SK-N-MC (cell line): Measurements from ENCODE around the gene NKIRAS2.
"Not testable (repeated sequence)": the region's sequence is repeated elsewhere in the genome, so short reads cannot be mapped to it uniquely, and the experiment has no call there.

ENCODE experiments used
- DNase-seq: peaks from one replicate; pipeline ENCODE4 v3.0.0-alpha.2; 2011; ENCODE audit warnings: low read depth, low spot score
- H3K27ac ChIP-seq: fragments of 200-600 bp; sonication (generic); 2 replicates; pipeline ENCODE4 v1.5.1; 2016; ENCODE audit warnings: mixed run types
- H3K36me3 ChIP-seq: fragments of 200-600 bp; sonication (generic); 2 replicates; pipeline ENCODE4 v1.6.1; 2017; ENCODE audit warnings: antibody characterized with exemption, low read length, mixed read lengths; ENCODE audit not compliant: insufficient read depth
- H3K4me3 ChIP-seq: fragments of 200-600 bp; sonication (generic); 2 replicates; pipeline ENCODE4 v1.5.1; 2016
- H3K9ac ChIP-seq: fragments of 200-600 bp; sonication (generic); 2 replicates; pipeline ENCODE4 v1.8.0; 2017; ENCODE audit warnings: mixed run types, mixed read lengths; ENCODE audit not compliant: insufficient read length
- H3K9me3 ChIP-seq: fragments of 200-600 bp; sonication (generic); 2 replicates; pipeline ENCODE4 v1.6.1; 2017; ENCODE audit warnings: low read depth, mild to moderate bottlenecking, antibody characterized with exemption, low read length, moderate library complexity, mixed read lengths
- EZH2 ChIP-seq: fragments of 200-600 bp; sonication (generic); IDR thresholded peaks from one replicate; pipeline ENCODE4 v1.6.1; 2017; ENCODE audit warnings: antibody characterized with exemption
- FOXP2 ChIP-seq: optimal IDR thresholded peaks from 2 replicates; pipeline ENCODE3; 2011; ENCODE audit warnings: mild to moderate bottlenecking, moderate library complexity; ENCODE audit not compliant: insufficient read depth; ENCODE audit errors: extremely low read length, control extremely low read depth
- POLR2AphosphoS5 ChIP-seq: IDR thresholded peaks from 2 replicates; pipeline ENCODE4 v1.6.1; 2012; ENCODE audit warnings: mild to moderate bottlenecking, low read depth, low read length, borderline replicate concordance

Gene NKIRAS2

DNA sequence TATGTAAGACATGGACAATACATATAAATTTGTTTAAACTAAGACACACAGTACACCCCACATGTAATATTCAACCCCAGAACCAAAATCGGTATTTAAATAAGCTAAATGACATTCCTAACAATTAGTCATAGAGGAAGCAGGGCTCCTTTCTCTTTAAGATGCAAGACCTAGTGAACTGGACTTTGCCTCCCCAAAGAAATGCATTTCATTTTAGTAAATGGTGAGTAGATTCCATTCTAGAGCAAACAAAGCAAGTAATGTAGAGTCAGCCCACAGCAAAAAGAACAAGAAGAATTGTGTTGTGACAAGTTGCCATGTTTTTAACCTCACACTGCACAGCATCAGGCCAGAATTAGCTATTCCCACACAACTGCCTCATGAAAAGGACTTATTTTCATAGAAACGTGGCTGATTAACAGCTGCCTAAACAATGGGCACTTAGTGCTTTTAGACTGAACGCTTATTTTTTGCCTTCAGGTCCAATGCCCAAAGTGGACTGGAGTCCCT lies 17.0 kb upstream of the NKIRAS2 start:
- Histone ChIP-seq H3K4me3 (no peak overlapping the region), H3K36me3 (peaks cover 54% of the 10 kb centered on the region), H3K9me3 (no peaks in the 10 kb centered on the region), H3K27ac (peak overlapping the region; percentile 50), H3K9ac (no peak overlapping the region)
- no peak for TF ChIP-seq FOXP2
- no peak for TF ChIP-seq POLR2AphosphoS5
- TF ChIP-seq EZH2 = no peak
- DNase-seq = no peak

DNA sequence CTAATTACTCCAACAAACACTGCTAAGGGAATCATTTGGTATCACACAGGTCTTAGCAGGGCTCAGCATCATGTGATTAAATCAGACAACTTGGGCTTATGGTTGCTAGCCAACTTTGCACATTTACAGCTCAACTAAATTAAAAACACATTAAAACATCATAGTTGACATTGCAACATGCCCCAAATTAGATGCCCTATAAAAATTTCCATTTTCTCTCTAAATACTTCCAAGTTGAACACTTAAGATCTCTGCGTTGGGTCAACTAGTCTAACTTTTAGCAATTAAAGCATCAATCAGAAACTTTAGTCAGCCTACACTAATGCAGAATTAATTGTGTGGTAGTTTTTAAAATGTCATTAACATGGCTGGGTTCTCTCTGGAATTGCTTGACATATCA lies 14.7 kb upstream of the NKIRAS2 start:
- DNase-seq = no peak
- peak overlapping the region; percentile 64 for H3K27ac ChIP-seq
- H3K9me3 ChIP-seq = no peaks in the 10 kb centered on the region
- no peak for TF ChIP-seq POLR2AphosphoS5
- TF ChIP-seq FOXP2 = no peak
- no peak for TF ChIP-seq EZH2
- peaks cover 49% of the 10 kb centered on the region for H3K36me3 ChIP-seq
- no peak overlapping the region for H3K4me3 ChIP-seq
- no peak overlapping the region for H3K9ac ChIP-seq

DNA sequence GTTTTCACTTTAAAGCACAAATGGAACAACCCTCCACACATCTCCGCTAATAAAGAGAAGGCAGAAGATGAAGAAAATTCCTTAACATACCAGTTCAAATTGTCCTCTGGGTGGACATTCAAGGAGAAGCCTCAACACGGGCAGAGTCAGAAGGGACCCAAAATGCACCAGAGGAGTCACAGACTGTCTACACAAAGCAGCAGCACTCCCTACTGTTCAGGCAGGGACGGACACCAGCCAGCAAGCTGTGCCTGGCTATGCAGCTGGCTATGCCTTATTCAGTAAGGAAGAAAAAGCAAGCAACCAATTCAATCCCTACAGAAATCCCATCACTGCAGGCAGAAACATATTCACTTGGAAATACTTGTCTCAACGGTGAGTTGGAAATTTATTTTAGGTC lies 10.7 kb upstream of the NKIRAS2 start:
- Histone ChIP-seq H3K9me3 (no peaks in the 10 kb centered on the region), H3K4me3 (no peak overlapping the region), H3K9ac (no peak overlapping the region), H3K36me3 (peaks cover 31% of the 10 kb centered on the region), H3K27ac (no peak overlapping the region)
- no peak for DNase-seq
- TF ChIP-seq FOXP2 (no peak), EZH2 (no peak), POLR2AphosphoS5 (no peak)

GRCh38 chr17:42010266-42010680 lies 9.6 kb upstream of the NKIRAS2 start:
- H3K27ac ChIP-seq, DNase-seq, H3K9ac ChIP-seq, H3K4me3 ChIP-seq, H3K9me3 ChIP-seq: not testable (repeated sequence)
- H3K36me3 ChIP-seq = peaks cover 31% of the 10 kb centered on the region

DNA sequence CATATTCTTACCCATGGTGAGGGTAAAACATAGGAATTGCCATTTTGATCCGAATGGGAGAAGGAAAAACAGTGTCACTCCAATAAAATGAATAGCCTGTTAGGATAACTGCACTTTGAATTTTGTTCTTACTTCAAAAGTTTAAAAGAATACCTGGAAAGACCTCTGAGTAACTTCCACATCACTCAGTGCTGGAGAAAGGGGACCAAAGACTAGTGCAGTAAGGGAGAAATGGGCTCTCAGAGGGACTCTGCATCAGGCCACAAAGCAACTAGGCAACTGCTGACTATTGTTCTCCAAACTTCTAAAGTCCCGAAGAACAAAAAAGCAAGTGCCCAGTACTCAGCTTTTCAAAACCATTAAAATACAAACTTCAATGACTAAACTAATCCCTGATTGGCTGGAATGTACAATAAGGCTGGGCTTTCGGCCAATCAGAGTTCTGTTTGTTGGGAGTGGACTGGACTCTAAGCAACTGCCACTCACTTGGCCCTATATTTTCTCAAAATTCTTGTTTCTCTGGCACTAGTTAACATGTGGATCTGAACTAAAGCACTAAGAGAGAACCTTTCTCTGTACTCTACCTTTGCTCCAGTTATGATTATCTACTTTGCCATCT lies 8.9 kb upstream of the NKIRAS2 start:
- Histone ChIP-seq H3K36me3 (peaks cover 31% of the 10 kb centered on the region), H3K27ac (peak overlapping the region; percentile 61; the same call in 1 of the 2 replicates), H3K9ac (no peak overlapping the region), H3K9me3 (no peaks in the 10 kb centered on the region), H3K4me3 (no peak overlapping the region)
- no peak for DNase-seq
- TF ChIP-seq POLR2AphosphoS5 (no peak), EZH2 (no peak), FOXP2 (no peak)

GRCh38 chr17:42012363-42012762 lies 7.5 kb upstream of the NKIRAS2 start:
- not testable (repeated sequence) for H3K4me3 ChIP-seq, DNase-seq, H3K27ac ChIP-seq, H3K9me3 ChIP-seq, H3K9ac ChIP-seq
- H3K36me3 ChIP-seq = peaks cover 29% of the 10 kb centered on the region

DNA sequence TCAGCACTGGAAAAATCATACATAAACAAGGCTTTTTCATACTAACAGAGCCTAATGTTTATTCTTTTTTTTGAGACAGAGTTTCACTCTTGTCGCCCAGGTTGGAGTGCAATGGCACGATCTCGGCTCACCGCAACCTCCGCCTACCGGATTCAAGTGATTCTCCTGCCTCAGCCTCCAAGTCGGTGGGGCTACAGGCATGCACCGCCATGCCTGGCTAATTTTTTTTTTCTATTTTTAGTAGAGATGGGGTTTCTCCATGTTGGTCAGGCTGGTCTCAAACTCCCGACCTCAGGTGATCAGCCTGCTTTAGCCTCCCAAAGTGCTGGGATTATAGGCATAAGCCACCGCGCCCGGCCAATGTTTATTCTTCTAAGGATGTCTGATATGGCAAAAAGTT lies 6.2 kb upstream of the NKIRAS2 start:
- not testable (repeated sequence) for H3K9me3 ChIP-seq, H3K9ac ChIP-seq, H3K4me3 ChIP-seq, DNase-seq
- Histone ChIP-seq H3K27ac (0 out of 2 replicates have a peak overlapping the region, but pooled peaks have one; percentile 53), H3K36me3 (peaks cover 27% of the 10 kb centered on the region)

- peaks cover 13% of the 10 kb centered on the region for H3K36me3 ChIP-seq
- peak overlapping the region; percentile 93 for H3K27ac ChIP-seq
- no peak for DNase-seq
- H3K9me3 ChIP-seq = no peaks in the 10 kb centered on the region
- TF ChIP-seq POLR2AphosphoS5 (no peak), FOXP2 (no peak), EZH2 (no peak)
- H3K4me3 ChIP-seq = peak overlapping the region; percentile 92
- H3K9ac ChIP-seq = peak overlapping the region; percentile 95
These were observed 3.5 kb upstream of the NKIRAS2 start for GRCh38 chr17:42016411-42016831.
